GM19455 (cell line): ENCODE measurements around the gene RAD23B.

Experiments
- ATAC-seq: cut with Tn5 transposase; IDR thresholded peaks from one replicate; pipeline ENCODE4 v1.9.1; 2021; ENCODE audit not compliant: unreplicated experiment

Gene RAD23B

DNA sequence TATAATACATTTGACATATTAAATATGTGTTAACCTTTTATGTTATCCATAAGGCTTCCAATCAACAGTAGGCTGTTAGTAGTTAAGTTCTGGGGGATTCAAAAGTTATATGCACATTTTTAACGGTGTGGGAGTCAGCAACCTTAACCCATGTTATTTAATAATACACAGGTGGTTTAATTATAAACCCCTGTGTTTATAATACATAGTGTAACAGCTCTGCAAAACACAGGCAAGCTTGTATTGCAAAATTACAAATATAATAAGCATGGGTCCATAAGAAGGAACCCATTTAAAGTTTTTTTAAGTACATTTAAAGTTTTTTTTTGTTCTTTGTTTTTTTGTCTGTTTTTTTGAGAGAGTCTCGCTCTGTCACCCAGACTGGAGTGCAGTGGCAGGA is 14.5 kb upstream of the RAD23B start:
- no peak for ATAC-seq

DNA sequence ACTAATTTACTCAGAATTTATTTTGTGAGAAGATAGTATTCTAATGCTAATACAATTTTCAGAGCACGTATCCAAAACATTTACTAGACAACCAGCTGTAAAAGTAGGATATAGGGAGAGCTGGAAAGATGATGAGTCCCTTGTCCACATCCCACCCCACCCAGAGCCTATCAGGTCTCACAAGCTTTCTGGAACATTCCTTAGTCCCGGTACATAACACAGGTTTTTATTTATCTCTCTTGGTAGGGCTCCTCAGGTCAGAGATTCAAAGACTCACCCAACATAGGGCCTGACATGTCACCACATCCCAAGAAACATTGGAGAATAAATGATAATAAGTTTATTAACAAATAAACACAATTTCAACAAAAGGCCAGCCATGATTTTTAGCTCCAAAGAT is 13.8 kb upstream of the RAD23B start:
- ATAC-seq = no peak

DNA sequence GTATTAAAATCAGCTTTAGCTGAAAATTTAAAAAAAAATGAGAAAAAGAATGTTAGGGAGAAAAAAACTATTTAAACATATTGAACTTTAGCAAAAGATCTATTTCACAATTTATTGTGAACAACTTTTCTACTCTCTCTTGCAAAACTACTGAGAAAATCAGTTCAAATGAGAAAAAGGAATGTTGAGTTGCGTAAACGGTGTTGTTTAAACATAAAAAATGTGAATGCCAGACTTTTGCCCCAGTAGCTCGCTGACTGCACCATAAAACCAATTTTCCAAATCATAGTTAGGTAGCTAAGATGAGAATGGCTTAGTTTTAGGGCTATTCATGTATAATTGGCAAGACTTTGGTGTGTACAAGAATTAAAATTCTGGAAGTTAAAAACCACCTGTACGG is 13.4 kb upstream of the RAD23B start:
- ATAC-seq = no peak

DNA sequence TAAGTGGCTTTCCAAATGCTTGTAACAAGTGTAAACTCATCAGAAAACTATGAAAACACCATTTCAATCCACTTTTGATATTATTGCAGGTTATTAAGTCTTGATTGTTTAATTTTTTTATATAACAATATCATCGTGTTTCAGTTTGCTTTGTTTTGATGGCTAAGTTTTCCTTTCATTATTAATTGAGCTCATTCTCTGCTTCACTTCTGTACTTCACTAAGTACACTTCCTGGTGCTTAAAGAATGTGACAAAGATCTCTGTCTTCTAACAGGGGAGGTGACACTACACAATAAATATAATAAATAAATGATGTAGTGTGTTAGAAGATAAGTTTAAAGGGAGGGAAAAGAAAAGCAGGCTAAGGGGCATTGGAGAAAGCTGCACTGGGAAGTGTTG is 13.0 kb upstream of the RAD23B start:
- ATAC-seq = no peak

DNA sequence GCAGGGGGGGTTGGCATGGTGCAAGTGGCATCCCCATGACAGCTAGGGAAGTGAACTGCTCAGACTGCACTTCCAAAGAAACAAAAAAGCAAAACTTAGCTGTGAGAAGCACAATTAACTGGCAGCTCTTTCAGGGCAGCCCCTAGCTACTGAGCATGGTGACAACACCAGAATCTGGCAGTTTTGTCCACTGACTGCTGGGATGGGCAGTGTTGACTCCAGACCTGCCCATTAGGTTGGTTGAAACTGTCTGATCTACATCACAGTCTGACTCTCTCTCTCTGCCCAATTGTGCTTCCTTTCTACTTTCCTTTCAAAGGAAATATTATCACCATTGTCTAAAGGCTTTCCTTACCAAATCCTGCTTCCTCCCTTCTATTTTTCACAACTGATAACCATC is 12.5 kb upstream of the RAD23B start:
- ATAC-seq = no peak

DNA sequence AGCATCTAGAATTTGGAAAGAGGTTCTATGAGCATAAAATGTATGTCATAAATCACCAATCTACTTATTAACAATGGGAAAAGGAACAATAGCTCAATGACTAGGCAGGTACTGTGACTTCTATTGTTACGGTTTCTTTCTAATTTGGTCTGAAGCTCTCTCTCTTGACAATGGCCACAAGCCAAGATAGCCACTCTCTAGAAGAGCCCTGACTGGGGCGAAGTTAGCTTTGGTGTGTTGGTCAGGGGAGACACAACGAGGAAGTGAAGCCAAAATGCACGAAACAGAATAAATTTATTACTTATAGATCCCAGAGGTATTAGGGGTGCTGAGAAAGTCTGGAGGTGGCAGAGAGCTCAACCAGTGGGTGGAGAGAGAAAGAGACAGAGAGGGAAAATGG is 9.4 kb upstream of the RAD23B start:
- no peak for ATAC-seq

DNA sequence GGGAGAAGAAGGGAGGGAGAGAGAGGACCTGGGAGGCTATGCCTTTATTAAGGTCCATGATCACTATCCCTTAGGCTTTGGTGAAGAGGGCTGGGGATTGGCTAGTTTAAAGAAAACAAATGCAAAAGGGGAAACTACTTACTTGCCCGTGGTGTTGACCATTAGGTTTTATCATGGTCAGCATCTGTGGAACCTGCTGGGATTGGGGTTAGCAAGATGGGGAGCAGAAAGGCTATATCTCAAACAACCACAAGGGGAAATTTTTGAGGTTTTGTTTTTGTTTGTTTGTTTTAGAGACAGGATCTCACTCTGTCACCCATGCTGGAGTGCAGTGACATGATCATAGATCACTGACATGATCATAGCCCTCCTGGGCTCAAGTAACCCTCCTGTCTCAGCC is 9.0 kb upstream of the RAD23B start:
- peak; percentile 81 for ATAC-seq

DNA sequence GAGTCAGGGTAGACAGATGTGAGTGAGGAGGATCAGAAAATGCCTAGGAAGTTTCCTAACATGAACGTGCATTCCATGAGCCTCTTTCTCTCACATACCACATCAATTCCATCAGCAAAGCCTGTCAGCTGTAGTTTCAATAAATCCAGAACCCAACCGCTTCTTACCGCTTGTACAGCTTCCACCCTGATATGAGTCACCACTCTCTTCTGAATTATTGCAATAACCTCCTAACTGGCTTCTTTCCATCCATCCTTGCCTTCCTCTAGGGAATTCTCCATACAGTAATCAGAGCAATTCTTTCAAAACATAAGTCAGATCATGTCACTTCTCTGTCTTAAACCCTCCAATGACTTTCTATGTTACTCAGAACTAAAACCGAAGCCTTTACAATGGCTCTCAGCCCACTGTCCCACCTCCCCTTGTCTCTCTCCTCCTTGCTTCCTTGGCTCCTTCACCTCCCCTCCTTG is 8.1 kb upstream of the RAD23B start:
- ATAC-seq = no peak

DNA sequence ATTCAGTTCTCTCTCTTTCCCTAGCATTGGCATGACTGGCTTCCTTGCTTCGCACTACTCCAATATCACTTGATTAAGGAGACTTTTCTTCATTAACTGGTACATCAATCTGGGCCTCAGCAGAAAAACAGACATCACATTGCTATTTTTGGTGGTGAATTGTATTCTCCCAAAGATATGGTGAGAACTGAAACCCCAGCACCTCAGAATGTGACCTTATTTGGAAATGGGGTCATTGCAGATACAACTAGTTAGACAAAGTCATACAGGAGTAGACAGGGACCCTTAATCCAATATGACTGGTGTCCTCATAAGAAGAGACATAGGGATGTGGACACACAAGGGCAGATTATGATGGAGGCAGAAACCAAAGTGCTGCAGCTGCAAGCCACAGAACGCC is 7.5 kb upstream of the RAD23B start:
- ATAC-seq = no peak

DNA sequence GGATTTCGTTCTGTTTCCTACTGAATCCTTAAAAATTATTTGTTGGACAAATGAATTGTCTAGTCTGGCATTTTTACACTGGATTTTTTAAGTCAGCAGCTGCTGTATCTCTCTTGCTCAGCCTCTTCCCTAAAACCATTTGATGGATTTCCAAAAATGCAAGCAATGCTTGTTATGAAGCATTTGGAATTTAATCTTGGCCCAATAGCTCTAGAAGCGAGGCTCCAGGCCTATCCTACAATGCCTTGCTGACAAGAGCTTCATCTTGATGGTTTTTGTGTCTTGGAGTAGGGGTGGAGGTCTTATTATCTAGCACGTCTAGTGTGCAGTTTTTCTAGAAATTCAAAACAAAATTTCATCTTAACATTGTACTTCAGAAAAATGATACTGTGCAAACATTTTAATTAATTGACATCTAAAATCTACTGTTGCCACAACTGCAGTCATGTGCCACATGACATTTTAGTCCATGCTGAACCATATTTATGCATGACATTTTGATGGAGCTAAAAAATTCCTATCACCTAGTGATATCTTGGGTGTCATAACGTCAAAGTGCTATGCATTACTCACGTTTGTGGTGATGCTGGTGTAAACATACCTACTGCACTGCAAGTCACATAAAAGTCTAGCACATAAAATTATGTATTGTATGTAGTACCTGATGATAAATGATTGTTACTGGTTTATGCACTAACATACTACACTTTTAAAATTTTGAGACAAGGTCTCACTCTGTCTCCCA is 5.9 kb upstream of the RAD23B start:
- no peak for ATAC-seq

DNA sequence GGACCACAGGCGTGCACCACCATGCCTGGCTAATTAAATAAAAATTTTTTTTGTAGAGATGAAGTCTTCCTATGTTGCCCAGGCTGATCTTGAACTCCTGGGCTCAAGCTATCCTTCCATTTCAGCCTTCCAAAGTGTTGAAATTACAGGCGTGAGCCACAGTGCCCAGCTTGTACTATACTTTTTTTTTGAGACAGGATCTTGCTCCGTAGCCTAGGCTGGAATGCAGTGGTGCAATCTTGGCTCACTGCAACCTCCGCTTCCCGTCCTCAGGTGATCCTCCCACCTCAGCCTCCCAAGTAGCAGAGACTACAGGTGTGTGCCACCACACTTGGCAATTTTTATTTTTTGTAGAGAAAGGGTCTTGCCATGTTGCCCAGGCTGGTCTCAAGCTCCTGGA is 5.3 kb upstream of the RAD23B start:
- no peak for ATAC-seq

DNA sequence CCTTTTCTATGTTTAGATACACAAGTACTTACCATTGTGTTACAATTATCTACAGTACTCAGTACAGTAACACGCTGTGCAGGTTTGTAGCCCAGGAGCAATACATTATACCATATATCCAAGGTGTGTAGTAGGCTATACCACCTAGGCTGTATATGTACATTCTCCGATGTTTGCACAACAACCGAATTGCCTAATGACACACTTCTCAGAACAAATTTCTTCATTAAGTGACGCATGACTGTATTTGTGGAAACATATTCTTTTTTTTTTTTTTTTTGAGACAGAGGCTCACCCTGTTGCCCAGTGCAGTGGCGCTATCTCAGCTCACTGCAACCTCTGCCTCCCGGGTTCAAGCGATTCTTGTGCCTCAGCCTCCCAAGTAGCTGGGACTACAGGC is 4.0 kb upstream of the RAD23B start:
- ATAC-seq = no peak

DNA sequence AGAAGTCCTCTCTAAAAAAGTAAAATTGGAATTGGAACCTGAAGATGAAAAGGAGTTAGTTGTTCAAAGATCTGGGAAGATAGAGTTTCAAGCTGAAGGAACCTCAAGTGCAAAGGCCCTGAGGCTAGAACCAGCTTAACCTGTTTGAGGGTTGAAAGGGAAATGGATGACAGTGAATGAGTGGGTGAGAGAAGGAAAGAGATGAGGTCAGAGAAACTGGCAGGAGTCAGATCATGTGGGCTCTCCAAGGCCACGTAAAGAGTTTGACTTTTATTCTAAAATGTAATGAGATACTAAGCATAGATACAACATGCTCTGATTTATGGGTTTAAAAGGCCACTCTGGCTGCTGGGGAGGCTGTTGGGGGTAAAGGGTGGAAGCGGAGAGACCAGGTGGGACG is 2.5 kb upstream of the RAD23B start:
- no peak for ATAC-seq

DNA sequence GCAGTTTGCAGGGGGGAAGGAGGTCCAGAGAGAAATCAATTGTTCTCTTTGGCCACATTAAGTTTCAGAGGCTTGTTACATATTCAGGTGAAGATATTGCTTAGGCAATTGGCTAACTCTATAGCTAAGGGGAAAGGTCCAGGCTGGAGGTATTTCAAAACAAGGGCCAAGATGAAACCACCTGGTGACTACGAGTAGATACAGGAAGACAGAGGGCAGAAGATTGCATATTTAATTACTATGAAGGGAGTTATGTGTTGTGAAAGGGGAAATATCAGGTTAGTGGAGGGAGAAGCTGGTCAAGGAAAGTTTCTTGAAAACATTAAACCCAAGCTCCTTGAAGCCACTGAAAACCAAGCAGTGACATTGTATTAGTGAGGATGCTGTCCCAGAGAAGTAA is 1.9 kb upstream of the RAD23B start:
- ATAC-seq = no peak

DNA sequence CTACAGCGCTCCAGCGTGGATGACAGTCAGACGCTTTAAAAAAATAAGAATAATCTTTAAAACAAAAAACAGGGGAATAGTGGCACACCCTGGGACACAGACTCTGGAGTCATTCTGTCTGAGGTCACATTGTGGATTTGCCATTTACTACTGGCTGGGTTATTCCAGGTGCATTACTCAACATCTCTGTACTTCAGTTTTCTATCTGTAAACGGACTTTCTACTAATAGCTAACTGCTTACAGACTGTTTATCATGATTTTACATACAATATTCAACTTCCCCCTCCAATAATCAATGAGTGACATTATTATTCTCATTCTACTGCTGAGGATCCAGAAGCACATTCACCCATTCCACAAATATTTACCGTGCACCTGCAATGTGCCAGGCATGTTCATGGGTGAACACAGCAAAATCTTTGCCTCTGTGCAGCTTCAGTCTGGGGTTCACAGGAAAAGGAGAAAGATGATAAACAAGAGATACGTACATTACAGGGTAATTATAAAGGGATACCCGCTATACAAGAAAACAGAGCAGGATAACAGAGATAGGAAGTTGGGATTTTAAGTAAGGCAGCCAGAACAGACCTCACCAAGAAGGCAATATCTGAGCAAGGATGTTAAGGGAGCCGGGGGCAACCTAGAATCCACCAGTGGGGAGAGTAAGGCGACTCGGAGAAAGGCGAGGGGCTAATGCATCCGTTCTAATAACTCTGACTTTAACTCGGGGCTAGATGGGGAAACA is 984 bp upstream of the RAD23B start:
- peak; percentile 1 for ATAC-seq

DNA sequence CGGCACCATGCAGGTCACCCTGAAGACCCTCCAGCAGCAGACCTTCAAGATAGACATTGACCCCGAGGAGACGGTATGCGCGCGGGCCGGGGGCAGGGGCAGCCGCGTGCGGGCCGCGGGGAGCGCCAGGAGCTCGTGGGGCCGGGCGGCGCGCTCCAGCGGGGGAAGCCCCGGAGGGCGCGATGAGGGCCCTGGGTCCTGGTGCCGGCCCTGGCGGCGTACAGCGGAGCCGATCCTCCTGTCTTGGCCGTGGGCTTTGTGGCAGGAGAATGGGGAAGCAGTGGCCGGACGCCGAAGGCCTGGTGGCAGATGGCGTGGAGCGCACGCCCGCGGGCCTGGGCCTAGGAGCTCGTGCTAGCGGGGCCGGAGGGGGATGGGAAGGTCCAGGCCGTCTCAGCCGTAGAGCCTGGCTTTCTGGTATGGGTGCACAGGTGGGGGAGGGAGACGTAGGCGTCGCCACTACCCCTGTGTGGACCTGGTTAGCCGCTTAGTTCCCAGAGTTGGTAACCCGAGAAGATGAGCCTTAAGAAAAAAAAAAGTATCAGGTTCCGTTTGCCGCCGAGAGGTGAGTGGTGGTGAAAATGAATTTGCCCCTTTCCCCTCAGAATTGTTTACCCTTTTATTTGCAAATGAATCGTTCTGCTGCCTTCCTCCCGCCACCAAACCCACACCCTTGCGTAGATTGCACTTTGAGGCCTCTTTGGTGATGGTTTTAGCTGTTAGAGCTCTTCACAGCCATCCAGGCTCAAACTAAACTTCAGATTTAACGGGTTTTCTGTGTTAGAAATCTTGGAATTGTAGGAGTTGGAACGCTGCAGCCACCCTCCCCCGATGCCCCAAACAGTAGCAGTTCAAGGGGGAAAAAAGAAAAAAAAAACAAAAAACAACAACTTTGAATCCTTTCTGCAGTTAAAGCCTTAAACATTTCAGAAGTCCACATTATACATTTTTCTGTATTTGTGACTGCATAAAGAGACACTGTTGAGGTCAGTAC is 841 bp downstream of the RAD23B start:
- ATAC-seq = peak; percentile 47

DNA sequence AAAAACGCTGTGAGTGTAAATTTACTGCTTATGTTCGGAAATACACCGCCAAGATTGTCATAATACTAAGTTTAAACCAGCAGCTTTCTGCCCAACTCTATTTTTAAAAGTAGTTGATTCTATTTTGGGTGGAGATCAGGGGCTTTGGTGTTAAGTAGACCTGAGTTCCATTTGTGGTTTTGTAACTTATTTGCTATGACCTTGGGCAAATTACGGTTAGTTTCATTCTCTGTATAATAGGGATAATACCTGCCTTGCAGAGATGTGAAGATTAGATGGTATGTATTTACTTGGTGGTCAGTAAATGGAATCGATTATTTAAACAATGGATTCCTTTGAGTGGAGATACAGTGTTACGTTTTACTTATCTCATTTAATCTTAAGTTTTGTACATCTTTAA is 1.6 kb downstream of the RAD23B start:
- no peak for ATAC-seq

DNA sequence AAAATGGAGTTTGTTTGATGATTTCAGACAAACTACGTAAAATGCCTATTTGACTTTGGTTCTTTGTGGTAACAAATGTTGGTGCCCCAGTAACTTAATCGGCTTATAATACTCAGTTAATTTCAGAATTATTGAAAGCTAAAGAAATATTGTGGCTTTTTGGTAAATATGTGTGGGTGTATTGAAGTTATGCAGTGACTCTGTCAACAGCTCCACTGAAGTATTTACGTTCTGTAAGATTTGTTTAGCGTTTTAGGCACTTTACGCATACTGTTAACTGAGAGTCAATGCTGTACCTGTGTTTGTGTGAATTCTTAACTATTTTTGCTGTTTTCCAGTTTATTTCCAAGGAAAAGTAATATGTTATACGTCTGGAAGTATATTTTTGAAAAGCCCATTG is 2.2 kb downstream of the RAD23B start:
- ATAC-seq = no peak

DNA sequence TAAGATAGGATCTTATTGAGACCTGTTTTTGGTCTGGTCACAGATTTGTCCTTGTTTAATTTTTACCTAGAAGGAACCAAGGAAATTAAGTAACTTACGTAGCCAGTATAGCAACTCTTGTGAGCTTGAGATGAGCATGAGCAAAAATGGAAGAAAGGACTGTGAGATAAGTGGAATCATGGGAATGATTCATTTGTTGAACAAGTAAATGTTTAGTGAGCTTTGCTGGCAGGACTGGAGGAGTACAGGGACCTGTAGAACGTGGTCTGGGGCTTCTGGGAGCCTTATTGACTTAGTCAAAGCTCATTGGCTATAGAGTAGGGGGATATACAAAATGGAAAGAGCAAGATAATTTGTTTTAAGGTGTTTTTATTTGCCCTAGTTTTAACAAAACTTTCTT is 3.0 kb downstream of the RAD23B start:
- ATAC-seq = no peak

DNA sequence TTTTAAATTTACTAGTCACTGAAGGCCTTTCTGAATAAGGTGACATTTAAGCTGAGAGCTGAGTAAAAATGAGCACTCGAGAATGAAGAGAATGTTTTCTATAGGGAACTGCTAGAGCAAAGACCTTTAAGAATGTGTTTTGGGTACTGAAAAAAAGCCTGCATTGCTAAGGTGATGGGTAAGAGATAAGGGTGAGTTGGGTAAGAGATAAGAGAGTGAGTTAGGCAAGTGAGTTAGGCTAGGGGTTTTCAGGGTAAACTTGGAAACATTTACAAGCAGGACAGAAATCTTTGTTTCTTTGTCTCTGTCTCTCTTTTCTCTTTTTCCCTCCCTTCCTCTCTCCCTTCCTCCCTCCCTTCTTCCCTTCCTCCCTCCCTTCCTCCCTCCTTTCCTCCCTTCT is 5.6 kb downstream of the RAD23B start:
- no peak for ATAC-seq

DNA sequence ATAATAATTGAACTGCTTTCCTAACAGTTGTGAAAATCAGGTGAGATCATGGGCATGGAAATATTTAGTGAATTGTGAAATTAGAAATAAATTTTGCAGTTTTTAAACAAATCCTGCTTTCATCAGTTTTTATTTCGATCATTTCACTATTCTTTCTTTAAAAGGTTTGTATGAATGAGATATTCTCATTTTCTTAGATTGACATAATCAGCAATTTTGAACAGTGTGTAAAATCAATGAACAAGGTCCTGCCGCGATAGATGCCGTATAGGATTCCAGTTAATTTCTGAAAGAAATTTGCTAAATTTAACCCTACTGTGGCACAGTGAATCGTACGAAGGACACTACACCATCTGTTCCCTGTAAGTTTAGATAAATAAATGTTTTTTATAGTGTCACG is 7.5 kb downstream of the RAD23B start:
- ATAC-seq = no peak
